Measurements from ENCODE around the gene UBE3D. TPM values are rescaled to one million over a fixed set of nuclear protein-coding genes. Genes with fewer than 3 reads are reported as not detected.
A peak's percentile ranks its signal among the peaks of the same experiment; 100 is the strongest.
"Not testable (repeated sequence)": the region's sequence is repeated elsewhere in the genome, so short reads cannot be mapped to it uniquely, and the experiment has no call there.

The UBE3D gene
- total RNA-seq, 1 experiment from 2014 or later, result 8.0 TPM

GRCh38 chr6:82875573-82876185 lies 190.0 kb downstream of the UBE3D start:
- DNase-seq (ENCODE audit: low read depth), result peak; percentile 95

- DNase-seq (ENCODE audit: low read depth), result no peak
Observed at GRCh38 chr6:82874867-82875266, 190.8 kb downstream of the UBE3D start.

- DNase-seq (ENCODE audit: low read depth), result no peak
Observed at GRCh38 chr6:82872185-82872584, 193.5 kb downstream of the UBE3D start.

GRCh38 chr6:82870582-82871172 lies 195.0 kb downstream of the UBE3D start:
- no peak for DNase-seq (ENCODE audit: low read depth)

GRCh38 chr6:82869493-82869892 lies 196.1 kb downstream of the UBE3D start:
- no peak for DNase-seq (ENCODE audit: low read depth)

GRCh38 chr6:82867946-82868345 lies 197.7 kb downstream of the UBE3D start:
- DNase-seq (ENCODE audit: low read depth), result no peak

- no peak for DNase-seq (ENCODE audit: low read depth)
Observed at GRCh38 chr6:82866446-82866845, 199.2 kb downstream of the UBE3D start.

- DNase-seq (ENCODE audit: low read depth), result no peak
Observed at GRCh38 chr6:82865461-82865860, 200.2 kb downstream of the UBE3D start.

- DNase-seq (ENCODE audit: low read depth), result no peak
Observed at GRCh38 chr6:82863781-82864180, 201.9 kb downstream of the UBE3D start.

GRCh38 chr6:82862543-82862942 lies 203.1 kb downstream of the UBE3D start:
- peak; percentile 80 for DNase-seq (ENCODE audit: low read depth)

GRCh38 chr6:82861121-82861520 lies 204.5 kb downstream of the UBE3D start:
- peak; percentile 62 for DNase-seq (ENCODE audit: low read depth)

GRCh38 chr6:82856077-82856476 lies 209.6 kb downstream of the UBE3D start:
- not testable (repeated sequence) for DNase-seq (ENCODE audit: low read depth)

GRCh38 chr6:82852904-82853303 lies 212.7 kb downstream of the UBE3D start:
- DNase-seq (ENCODE audit: low read depth), result not testable (repeated sequence)

GRCh38 chr6:82843291-82843885 lies 222.3 kb downstream of the UBE3D start:
- no peak for DNase-seq (ENCODE audit: low read depth)

- DNase-seq (ENCODE audit: low read depth), result peak; percentile 87
Observed at GRCh38 chr6:82842721-82843120, 222.9 kb downstream of the UBE3D start.

Small RNA genes lying within 50 kb of the gene (small RNA-seq; reads per million reads assigned to genes)
- not detected for gene LAP3P1

Other genes starting within 250 kb of the UBE3D start
- 6.8 and 9.4 TPM in 2 replicates for gene DOP1A, start 1.8 kb upstream of the UBE3D start, total RNA-seq (2014; rRNA removed; shearing (Covaris generic))
- gene PGM3, start 127.4 kb upstream of the UBE3D start, total RNA-seq (2014; rRNA removed; shearing (Covaris generic)), result 22.7 and 26.8 TPM in 2 replicates
- 1.4 and 1.7 TPM in 2 replicates for gene RWDD2A, start 127.5 kb upstream of the UBE3D start, total RNA-seq (2014; rRNA removed; shearing (Covaris generic))